ENCODE data around the gene KPNA3. TPM values are rescaled to one million over a fixed set of nuclear protein-coding genes. Genes with fewer than 3 reads are reported as not detected.
"Not testable (repeated sequence)": the region's sequence is repeated elsewhere in the genome, so short reads cannot be mapped to it uniquely, and the experiment has no call there.

Gene KPNA3
- polyA plus RNA-seq, 4 donors = 30.8 to 38.4 (median 38.2) TPM

DNA sequence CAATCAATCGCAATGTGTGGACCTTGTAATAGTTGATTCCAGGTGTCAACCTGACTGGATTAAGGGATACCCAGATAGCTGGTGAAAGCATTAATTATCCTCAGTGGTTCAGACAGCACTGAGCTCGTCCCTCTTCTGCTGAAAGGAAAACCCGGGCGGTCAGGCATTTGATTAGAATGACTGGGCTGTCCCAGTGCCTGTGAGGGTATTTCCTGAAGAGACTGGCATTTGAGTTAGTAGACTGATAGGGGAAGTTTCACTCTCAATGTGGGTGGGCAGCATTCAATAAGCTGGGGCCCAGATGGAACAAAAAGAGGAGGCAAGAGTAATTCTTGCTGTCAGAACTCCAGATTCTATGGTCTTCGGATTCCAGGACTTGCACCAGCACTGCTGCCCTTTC is 31.9 kb downstream of the KPNA3 start:
- no peak for DNase-seq (ENCODE audit: low read depth in 4 of 4, low spot score in 3 of 4)

DNA sequence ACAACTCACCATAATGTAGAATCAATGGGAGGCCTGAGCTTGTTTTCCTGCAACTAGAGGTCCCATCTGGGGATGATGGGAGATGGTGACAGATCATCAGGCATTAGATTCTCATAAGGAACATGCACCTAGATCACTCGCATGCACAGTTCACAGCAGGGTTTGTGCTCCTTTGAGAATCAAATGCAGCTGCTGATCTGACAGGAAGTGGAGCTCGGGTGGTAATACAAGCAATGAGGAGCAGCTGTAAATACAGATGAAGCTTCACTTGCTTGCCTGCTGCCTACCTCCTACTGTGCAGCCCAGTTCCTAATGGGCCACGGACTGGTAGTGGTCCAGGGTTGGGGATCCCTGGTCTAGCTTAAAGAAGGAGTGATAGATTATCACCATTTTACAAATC is 33.0 kb downstream of the KPNA3 start:
- no peak for DNase-seq (ENCODE audit: low read depth in 4 of 4, low spot score in 3 of 4)

DNA sequence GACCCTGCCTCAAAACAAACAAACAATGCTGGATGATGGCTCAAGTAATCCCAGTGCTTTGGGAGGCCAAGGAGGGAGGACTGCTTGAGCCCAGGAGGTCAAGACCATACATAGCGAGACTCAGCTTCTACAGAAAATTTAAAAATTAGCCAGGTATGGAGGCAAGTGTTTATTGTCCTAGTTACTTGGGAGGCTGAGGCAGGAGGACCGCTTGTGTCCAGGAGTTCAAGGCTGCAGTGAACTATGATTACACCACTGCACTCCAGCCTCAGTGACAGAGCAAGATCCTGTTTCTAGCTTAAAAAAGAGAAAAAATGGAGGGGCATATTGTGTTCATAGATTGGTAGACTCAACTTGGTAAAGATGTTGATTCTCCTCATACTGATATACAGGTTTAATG is 36.2 kb downstream of the KPNA3 start:
- no peak for DNase-seq (ENCODE audit: low read depth in 4 of 4, low spot score in 3 of 4)

DNA sequence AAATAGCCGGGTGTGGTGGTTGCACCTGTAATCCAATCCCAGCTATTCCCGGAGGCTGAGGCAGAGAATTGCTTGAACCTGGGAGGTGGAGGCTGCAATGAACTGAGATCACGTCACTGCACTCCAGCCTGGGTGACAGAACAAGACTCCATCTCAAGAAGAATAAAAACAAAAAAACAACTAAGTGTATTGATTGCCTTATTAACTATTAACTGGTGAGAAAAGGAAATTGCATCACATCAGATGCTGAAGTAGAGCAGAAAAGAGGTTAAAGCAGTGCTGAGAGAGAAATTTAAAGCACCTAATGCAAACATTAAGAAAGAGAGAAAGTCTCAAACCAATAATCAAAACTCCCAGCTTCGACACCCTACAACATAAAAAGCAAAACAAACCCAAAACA is 38.3 kb downstream of the KPNA3 start:
- DNase-seq (ENCODE audit: low read depth in 4 of 4, low spot score in 3 of 4) = no peak

DNA sequence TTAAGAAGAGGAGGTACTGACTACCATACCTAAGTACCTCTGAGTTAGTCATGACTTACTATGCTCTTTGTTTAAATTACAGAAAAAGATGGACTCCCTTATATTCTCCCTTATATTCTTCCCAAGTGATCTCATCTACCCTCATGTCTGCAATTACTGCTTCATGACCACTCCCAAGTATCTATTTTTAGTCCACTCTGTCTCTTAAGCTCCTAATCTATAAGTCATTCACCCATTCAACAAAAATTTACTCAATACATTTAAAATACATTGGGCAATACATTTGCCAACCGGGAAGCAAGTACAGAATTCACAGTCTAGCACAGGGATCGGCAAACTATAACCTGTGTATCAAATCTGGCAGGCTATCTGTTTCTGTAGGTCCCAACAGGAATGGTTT is 42.6 kb downstream of the KPNA3 start:
- DNase-seq (ENCODE audit: low read depth in 4 of 4, low spot score in 3 of 4) = no peak

DNA sequence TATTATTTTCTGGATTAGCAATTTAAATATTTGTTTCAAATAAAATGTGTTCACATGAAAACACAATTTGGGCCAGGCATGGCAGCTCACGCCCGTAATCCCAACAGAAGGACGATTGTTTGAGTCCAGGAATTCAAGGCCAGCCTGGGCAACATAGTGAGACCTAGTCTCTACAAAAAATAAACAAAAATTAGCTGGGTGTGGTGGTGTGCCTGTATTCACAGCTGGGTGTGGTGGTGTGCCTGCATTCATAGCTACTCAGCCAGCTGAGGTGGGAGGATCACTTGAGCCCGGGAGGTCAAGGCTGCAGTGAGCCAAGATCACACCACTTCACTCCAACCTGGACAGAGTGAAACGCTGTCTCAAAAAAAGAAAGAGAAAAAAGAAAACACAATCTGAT is 46.4 kb downstream of the KPNA3 start:
- no peak for DNase-seq (ENCODE audit: low read depth in 4 of 4, low spot score in 3 of 4)

DNA sequence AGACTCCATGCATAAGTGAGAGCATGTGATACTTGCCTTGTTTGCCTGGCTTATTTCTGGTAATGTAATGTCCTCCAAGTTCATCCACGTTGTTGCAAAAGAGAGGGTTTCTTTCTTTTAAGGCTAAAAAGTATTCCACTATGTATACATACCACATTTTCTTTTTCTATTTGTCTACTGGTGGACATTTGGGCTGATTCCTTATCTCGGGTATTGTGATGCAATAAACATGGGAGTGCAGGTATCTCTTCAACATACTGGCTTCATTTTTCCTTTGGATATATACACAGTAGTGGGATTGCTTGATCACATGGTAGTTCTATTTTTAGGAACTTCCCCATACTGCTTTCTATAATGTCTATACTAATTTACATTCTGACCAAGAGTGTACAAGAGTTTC is 51.6 kb downstream of the KPNA3 start:
- DNase-seq (ENCODE audit: low read depth in 4 of 4, low spot score in 3 of 4) = no peak

DNA sequence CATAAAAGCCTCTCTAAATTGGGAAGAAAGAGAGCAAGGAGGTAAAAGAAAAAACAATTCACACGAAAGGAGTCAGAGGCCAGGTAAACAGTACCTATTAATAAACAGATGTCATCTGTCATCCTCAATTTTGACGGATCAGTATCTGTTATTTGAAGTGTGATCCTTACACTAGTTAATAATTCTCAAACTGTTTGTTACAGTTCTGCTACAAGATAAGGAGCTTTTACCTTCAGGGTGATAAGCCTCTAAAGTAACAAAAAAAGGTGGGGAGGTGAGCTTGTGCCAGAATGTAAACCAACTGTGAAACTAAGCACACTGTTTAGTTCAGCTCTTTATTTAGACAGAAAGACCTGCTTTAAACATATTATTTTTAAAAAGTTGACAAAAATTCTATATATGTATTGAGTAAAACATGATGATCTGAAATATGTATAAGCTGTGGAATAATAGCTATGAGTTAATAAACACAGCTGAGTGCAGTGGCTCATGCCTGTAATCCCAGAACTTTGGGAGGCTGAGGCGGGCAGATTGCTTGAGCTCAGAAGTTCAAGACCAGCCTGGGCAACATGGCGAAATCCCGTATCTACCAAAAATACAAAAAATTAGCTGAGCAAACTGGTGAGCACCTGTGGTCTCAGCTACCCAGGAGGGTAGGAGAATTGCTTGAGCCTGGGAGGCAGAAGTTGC is 52.8 kb downstream of the KPNA3 start:
- DNase-seq (ENCODE audit: low read depth in 4 of 4, low spot score in 3 of 4) = no peak

DNA sequence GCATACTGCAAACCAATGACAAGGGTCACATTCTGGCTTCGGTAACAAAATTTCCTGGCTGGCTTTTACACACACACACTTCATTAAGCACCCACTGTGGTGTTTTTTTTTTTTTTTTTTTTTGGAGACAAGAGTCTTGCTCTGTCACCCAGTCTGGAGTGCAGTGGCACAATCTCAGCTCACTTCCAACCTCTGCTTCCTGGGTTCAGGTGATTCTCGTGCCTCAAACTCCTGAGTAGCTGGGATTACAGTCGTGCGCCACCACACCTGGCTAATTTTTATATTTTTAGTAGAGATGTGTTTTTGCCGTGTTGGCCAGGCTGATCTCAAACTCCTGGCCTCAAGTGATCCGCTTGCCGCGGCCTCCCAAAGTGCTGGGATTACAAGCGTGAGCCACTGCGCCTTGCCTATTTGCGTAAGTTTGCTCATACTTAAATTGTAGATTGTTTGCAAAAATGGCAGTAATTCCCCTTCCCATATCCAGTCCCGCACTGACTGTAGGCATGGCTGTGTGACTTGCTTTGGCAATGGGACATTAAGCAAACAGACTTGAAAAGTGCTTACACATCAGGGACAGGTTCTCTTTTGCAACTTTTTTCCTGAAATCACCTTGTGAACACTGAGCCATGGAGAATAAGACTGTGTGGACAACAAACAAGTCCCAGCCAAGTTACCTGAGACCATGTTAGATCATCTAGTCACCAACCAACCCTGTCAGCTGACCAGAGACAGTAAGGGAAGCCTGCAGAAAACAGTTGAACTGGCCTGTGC is 59.1 kb downstream of the KPNA3 start:
- DNase-seq (ENCODE audit: low read depth in 4 of 4, low spot score in 3 of 4) = no peak

DNA sequence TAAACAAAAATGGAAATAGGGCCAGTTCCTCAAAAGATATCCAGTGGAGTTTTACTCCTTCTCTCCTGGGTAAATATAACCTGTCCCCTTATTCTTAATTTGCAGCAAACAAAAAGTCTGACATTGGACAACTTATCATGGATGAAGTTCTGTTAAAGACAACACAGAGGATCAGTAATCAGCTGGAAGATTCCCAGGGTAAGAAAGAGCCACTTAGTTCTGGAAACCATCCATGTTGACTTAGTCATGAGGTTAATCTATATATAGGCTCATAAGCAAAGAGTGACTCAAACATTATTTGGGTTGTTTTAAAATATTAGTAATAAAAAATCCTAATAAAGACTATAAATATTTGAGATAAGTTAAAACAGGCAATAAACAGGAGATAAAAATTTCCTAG is 60.7 kb downstream of the KPNA3 start:
- no peak for DNase-seq (ENCODE audit: low read depth in 4 of 4, low spot score in 3 of 4)

DNA sequence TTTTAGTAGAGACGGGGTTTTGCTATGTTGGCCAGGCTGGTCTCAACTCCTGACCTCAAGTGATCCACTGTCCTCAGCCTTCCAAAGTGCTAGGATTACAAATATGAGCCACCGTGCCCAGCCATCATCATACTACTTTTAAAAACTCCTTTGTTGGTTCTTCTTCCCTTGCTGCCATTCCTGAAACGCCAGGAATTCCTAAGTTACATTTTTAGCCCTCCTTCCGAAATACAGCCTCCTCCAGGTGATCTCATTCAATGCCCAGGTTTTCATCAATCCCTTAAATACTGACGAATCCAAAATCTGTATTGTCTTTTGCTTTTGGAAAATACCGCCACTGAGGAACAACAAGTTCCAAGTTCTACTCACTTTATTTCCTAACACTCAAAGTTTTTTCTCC is 75.9 kb downstream of the KPNA3 start:
- DNase-seq (ENCODE audit: low read depth in 4 of 4, low spot score in 3 of 4) = no peak

DNA sequence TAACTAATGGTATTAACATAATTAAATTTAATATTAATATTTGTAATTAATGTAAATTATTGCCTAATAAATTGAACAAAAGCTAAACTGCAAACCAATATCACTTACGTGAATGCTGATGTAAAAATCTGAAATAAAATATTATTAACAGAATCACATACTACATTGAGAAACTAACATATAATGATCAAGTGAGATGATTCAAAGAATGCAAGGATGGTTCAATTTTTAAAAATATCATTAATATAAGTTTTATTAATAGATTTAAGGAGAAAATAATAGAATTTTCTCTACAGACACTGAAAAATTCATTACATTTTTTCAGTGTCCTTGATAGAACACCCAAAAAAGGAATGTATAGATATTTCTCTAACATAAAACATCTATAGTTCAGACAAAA is 77.7 kb downstream of the KPNA3 start:
- DNase-seq (ENCODE audit: low read depth in 4 of 4, low spot score in 3 of 4) = no peak

DNA sequence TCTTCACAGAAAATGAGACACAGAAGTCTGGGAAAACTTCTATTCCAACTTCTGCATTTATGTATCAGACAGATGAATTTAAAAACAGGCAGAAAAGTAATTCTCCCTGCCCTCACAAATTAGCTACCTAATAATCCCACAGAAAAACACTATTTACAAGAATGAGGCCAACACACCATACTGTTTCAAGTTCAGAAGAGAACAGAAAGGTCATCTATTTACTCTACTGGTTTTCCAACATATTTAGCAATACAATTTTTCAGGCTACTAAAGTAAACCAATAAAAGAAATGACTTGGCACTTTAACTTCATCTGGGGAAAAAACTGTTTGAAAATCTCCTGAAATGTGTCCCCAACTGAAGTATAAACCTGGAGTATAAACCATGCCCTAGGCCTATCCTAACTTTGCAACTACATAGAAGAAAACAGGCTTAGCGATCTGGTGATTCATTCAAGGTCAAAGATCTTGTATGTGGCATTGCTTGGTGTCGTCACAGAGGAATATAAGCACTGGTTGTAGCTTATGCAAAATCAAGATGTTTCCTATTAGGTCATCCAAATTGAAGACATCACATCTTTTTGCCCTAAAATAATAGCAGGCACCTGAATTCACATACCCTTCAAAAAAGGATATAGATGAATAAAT is 81.1 kb downstream of the KPNA3 start:
- DNase-seq (ENCODE audit: low read depth in 4 of 4, low spot score in 3 of 4) = no peak

DNA sequence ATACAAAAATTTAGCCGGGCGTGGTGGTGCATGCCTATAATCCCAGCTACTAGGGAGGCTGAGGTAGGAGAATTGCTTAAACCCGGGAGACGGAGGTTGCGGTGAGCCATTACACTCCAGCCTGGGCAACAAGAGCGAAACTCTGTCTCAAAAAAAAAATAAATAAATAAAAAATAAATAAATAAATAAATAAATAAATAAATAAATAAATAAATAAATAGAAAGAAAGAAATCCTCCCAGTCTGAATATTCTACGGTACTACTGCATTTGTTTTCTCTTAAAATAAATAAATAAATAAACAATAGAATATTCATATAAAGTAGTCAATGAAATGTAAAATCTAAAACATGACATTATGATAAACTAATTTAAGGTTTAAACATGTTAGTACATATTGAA is 88.2 kb downstream of the KPNA3 start:
- DNase-seq (ENCODE audit: low read depth in 4 of 4, low spot score in 3 of 4) = not testable (repeated sequence)

DNA sequence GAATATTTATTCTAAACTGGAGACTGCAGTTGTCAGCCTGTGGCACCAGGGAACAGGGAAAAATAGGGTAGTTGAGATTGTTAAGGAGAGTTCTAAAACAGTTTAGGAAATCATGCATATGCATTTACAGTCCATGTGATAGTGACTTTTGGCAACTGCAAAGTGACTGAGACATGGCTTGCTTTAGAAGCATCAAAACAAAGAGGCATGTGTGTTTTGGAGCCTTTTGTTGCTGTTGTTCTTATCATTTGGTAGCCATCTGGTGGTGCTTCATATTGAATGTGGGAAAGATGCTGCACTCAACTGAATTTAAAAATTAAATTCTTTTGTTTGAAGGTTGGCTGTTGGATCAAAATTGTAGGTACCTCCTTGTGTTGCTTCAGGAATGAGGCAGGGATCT is 91.0 kb downstream of the KPNA3 start:
- DNase-seq (ENCODE audit: low read depth in 4 of 4, low spot score in 3 of 4) = no peak

DNA sequence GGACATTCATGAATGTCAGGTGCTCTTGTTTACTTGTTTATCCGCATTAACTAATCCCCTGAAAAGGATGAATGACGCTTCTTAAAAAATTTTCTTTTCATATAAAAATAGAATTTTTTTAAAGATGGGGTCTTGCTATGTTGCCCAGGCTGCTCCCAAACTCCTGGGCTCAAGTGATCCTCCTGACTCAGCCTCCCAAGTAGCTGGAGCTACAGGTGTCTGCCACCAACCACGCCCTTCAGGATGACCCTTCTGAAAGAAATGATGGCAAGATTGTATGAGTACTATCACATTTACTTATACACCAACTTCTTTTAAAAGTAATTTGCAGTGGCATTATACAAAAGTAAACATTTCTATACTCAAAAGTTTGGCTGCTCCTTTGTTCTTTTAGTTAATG is 95.0 kb downstream of the KPNA3 start:
- DNase-seq (ENCODE audit: low read depth in 4 of 4, low spot score in 3 of 4) = no peak

DNA sequence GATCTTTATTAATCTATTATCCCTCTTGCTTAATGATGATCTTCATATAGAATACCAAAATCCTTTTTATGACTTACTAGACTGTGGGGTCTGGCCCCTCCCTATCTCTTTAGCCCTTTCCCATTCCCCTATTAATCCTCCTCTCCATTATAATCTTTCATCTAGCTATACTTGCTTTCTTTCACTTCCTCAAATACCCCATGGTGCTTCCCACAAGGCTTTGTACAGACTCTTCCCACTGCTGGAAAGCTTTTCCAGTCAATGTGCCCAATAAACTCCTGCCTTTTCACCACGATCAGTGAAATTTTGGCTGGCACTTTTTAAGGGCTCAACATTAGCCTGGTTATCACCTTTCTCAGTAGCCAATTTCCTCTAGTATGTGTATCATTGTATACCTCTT is 98.0 kb downstream of the KPNA3 start:
- no peak for DNase-seq (ENCODE audit: low read depth in 4 of 4, low spot score in 3 of 4)

DNA sequence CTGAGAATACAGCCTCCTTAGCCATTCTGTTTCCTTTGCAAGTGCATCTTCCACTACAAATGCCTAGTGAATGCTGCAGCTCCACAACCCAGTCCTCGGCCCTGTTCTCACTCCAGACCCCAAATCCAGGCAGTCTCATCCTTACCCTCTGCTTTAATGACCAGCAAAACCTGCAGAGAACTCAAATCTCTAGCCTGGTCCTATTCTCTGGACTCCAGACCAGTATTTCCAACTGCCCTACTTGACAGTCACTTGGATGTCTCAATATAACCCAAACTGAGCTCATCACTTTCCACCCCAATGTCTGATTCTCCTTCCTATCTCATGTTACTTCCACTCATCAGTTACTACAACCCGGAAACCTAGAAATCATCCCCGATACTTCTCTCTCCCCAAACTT is 98.6 kb downstream of the KPNA3 start:
- DNase-seq (ENCODE audit: low read depth in 4 of 4, low spot score in 3 of 4) = no peak

DNA sequence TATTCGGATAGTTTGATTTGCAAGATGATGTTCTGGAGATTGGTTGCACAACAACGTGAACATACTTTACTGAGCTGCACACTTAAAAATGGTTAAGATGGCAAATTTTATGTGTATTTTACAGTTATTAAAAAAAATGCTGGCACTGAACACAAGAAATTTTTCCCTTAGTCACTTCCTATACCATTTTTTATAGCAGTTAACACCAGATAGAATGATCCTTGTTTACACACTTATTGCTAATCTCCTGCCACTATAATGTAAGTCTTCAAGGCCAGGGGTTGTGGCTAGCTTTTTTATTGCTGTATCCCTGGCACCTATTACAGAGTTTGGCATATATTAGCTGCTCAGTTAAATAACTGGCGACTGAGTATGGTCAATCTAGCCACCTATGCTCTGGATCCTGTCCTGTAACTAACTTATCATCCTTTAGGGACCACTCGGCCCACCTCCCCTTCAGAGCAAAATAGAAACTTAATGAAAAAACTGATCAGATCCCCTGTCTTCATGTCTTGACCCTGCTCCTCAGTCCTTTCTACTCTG is 99.2 kb downstream of the KPNA3 start:
- DNase-seq (ENCODE audit: low read depth in 4 of 4, low spot score in 3 of 4) = no peak

DNA sequence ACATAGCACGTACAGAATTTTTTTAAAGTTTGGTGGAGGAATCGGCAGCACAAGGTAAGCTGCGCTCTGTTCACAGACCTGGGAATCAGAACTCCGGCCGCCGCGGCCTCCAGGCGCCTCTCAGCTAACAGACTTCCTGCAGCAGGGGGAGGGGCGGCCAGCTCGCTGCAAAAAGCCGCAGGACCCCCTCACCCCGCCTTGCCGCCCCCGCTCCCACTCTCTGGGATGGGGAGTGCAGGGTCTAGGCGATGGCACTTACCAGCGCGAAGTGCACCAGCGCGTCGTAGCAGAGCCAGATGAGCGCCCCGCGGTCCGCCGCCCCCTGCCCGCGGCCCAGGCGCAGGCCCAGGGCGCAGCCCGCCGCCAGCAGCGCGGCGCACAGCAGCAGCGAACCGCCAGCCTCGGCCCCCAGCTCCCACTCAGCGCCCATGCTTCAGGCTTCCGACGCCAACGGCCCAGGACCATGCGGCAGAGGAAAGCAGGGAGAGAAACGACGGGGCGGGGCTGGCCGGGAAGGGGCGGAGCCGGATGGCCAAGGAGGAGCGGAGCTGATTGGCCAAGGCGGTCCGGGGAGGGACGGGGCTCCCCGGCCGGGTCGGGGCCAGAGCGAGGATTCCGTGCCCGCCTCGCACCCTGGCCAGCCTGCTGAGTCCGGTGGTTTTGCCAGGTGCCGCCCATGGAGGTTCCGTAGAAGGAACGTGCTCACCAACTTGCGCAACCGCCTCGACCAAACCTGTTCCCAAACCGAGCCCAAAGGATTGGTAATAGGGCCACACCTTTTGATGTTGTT is 101.3 kb downstream of the KPNA3 start, which contains the start of gene EBPL:
TSS of gene EBPL (minus strand) at position 492 of the 790 bp plus-strand sequence. CDS start at position 430, 62 bp downstream.
- DNase-seq (ENCODE audit: low read depth in 4 of 4, low spot score in 3 of 4) = peak; percentile 82 to 89 (median 86)

Data from right renal pelvis (tissue), 4 donors.